Measurements from ENCODE around the gene CACNA1B. TPM values are rescaled to one million over a fixed set of nuclear protein-coding genes. Genes with fewer than 3 reads are reported as not detected.

CACNA1B gene
- total RNA-seq, 1 donor, result under 0.01 TPM

GRCh38 chr9:138072161-138072842 lies 194.7 kb downstream of the CACNA1B start:
- DNase-seq (ENCODE audit: insufficient read length, low spot score, missing footprints), result no peak
- Histone ChIP-seq H3K36me3 (ENCODE audit: insufficient read depth, low read length) (no peaks in the 10 kb centered on the region), H3K4me3 (ENCODE audit: insufficient read depth, low read length) (no peak overlapping the region), H3K27me3 (ENCODE audit: insufficient read depth, low read length) (no peaks in the 10 kb centered on the region), H3K9me3 (ENCODE audit: low read depth, low read length) (no peaks in the 10 kb centered on the region), H2AFZ (ENCODE audit: low read length) (no peak overlapping the region), H3K4me2 (ENCODE audit: insufficient read depth, low read length) (no peak overlapping the region), H3K27ac (ENCODE audit: low read depth, low read length) (no peak overlapping the region), H4K20me1 (ENCODE audit: insufficient read depth, low read length) (no peaks in the 10 kb centered on the region), H3K79me2 (ENCODE audit: insufficient read depth, low read length) (no peaks in the 10 kb centered on the region), H3K4me1 (ENCODE audit: insufficient read depth, low read length) (no peaks in the 10 kb centered on the region)
- no peak for TF ChIP-seq CTCF (IDR thresholded peaks at IDR 0.05; ENCODE audit: extremely low read depth, low read depth, low read length)

GRCh38 chr9:138072897-138073296 lies 195.3 kb downstream of the CACNA1B start:
- H3K9me3 ChIP-seq (ENCODE audit: low read depth, low read length), result no peaks in the 10 kb centered on the region
- H3K27ac ChIP-seq (ENCODE audit: low read depth, low read length), result no peak overlapping the region
- no peaks in the 10 kb centered on the region for H3K4me1 ChIP-seq (ENCODE audit: insufficient read depth, low read length)
- H3K4me2 ChIP-seq (ENCODE audit: insufficient read depth, low read length), result no peak overlapping the region
- H3K4me3 ChIP-seq (ENCODE audit: insufficient read depth, low read length), result no peak overlapping the region
- no peaks in the 10 kb centered on the region for H3K36me3 ChIP-seq (ENCODE audit: insufficient read depth, low read length)
- no peak for TF ChIP-seq CTCF (IDR thresholded peaks at IDR 0.05; ENCODE audit: extremely low read depth, low read depth, low read length)
- no peaks in the 10 kb centered on the region for H3K27me3 ChIP-seq (ENCODE audit: insufficient read depth, low read length)
- no peak overlapping the region for H2AFZ ChIP-seq (ENCODE audit: low read length)
- H4K20me1 ChIP-seq (ENCODE audit: insufficient read depth, low read length), result no peaks in the 10 kb centered on the region
- H3K79me2 ChIP-seq (ENCODE audit: insufficient read depth, low read length), result no peaks in the 10 kb centered on the region
- DNase-seq (ENCODE audit: insufficient read length, low spot score, missing footprints), result no peak

GRCh38 chr9:138073408-138073807 lies 195.8 kb downstream of the CACNA1B start:
- H2AFZ ChIP-seq (ENCODE audit: low read length), result no peak overlapping the region
- no peak overlapping the region for H3K4me2 ChIP-seq (ENCODE audit: insufficient read depth, low read length)
- H4K20me1 ChIP-seq (ENCODE audit: insufficient read depth, low read length), result no peaks in the 10 kb centered on the region
- no peaks in the 10 kb centered on the region for H3K27me3 ChIP-seq (ENCODE audit: insufficient read depth, low read length)
- no peaks in the 10 kb centered on the region for H3K79me2 ChIP-seq (ENCODE audit: insufficient read depth, low read length)
- no peaks in the 10 kb centered on the region for H3K36me3 ChIP-seq (ENCODE audit: insufficient read depth, low read length)
- H3K4me1 ChIP-seq (ENCODE audit: insufficient read depth, low read length), result no peaks in the 10 kb centered on the region
- no peak overlapping the region for H3K4me3 ChIP-seq (ENCODE audit: insufficient read depth, low read length)
- no peaks in the 10 kb centered on the region for H3K9me3 ChIP-seq (ENCODE audit: low read depth, low read length)
- no peak for DNase-seq (ENCODE audit: insufficient read length, low spot score, missing footprints)
- TF ChIP-seq CTCF (IDR thresholded peaks at IDR 0.05; ENCODE audit: extremely low read depth, low read depth, low read length), result no peak
- no peak overlapping the region for H3K27ac ChIP-seq (ENCODE audit: low read depth, low read length)

- H3K36me3 ChIP-seq (ENCODE audit: insufficient read depth, low read length), result no peaks in the 10 kb centered on the region
- no peak overlapping the region for H2AFZ ChIP-seq (ENCODE audit: low read length)
- H3K4me1 ChIP-seq (ENCODE audit: insufficient read depth, low read length), result no peaks in the 10 kb centered on the region
- no peaks in the 10 kb centered on the region for H3K27me3 ChIP-seq (ENCODE audit: insufficient read depth, low read length)
- H3K9me3 ChIP-seq (ENCODE audit: low read depth, low read length), result no peaks in the 10 kb centered on the region
- H3K4me3 ChIP-seq (ENCODE audit: insufficient read depth, low read length), result no peak overlapping the region
- no peak overlapping the region for H3K4me2 ChIP-seq (ENCODE audit: insufficient read depth, low read length)
- H4K20me1 ChIP-seq (ENCODE audit: insufficient read depth, low read length), result no peaks in the 10 kb centered on the region
- no peak overlapping the region for H3K27ac ChIP-seq (ENCODE audit: low read depth, low read length)
- no peaks in the 10 kb centered on the region for H3K79me2 ChIP-seq (ENCODE audit: insufficient read depth, low read length)
- DNase-seq (ENCODE audit: insufficient read length, low spot score, missing footprints), result no peak
- TF ChIP-seq CTCF (IDR thresholded peaks at IDR 0.05; ENCODE audit: extremely low read depth, low read depth, low read length), result no peak
Measured at GRCh38 chr9:138073808-138074207, 196.2 kb downstream of the CACNA1B start.
